ENCODE measurements around the gene MPP1.

The MPP1 gene

GRCh38 chrX:154730253-154730891 lies 74.9 kb downstream of the MPP1 start:
- no peak for DNase-seq

GRCh38 chrX:154729439-154729838 lies 75.8 kb downstream of the MPP1 start:
- no peak for DNase-seq
